ENCODE measurements around the gene GABRR1.
"Not testable (repeated sequence)": the region's sequence is repeated elsewhere in the genome, so short reads cannot be mapped to it uniquely, and the experiment has no call there.

The GABRR1 gene

DNA sequence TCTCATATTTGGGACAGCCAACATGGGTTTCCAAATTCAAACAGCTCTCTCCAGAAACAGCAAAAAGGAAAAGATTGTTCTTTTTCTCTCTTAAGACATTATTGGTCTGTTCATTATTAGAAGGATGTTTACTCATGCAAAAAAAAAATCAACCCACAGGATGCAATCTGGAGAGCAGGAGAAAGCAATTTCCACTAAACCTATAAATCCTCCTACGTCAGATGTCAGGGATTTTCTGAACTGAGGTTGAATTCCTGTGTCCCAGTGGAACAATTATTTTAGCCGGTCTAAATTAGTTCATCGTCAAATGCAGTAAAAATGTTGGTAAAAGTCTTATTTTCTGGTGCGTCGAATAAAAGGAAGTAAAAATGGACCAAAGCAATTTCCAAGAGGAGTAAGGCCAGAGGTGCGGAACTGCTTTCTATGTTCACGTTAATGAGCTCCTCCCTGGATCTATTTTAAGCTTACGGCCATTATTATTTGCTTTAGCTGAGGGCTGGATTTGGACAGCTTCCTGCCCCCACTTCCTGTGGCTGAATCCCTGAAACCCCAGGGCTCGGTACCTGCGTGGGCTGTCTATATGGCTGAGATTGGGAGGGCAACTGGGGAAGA is at the start of gene GABRR1:
TSS of gene GABRR1 (minus strand) at position 60 of the 612 bp plus-strand sequence. CDS start at position 24, 36 bp downstream.
- DNase-seq, result no peak

DNA sequence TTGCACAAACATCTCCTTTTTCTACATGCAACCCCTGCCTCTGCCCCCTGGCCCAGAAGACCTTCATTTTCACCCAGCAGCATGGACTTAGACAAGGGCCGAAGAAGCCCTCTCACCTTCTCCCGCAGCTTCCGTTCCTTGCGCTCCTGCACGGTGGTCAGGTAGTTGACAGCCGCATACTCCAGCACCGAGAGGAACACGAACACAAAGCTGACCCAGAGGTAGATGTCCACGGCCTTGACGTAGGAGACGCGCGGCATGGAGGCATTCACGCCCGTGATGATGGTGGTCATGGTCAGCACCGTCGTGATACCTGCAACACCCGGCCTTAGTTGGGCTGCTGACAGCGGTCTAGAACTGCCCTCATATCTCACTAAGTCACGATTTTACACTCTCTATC is 47.1 kb upstream of the GABRR1 start:
- DNase-seq, result no peak

DNA sequence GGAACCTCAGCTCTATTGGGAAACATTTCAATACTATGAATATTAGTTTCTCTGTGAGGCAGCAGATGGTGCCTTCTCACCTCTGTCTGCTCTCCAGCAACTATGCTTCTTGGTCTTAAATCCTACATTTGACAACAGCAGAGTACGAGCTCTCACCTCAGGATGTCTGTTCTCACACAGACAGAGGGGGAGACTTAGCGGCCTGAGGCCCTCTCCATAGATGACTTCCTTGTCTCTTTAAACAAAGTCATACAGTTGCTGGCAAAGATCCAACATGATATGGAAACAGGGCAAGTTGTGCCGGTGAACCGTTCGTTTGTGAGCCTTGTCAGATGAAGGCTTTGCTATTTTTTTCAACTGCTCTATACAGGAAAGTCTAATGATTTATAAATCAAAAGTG is 43.7 kb upstream of the GABRR1 start:
- DNase-seq, result peak; percentile 13

DNA sequence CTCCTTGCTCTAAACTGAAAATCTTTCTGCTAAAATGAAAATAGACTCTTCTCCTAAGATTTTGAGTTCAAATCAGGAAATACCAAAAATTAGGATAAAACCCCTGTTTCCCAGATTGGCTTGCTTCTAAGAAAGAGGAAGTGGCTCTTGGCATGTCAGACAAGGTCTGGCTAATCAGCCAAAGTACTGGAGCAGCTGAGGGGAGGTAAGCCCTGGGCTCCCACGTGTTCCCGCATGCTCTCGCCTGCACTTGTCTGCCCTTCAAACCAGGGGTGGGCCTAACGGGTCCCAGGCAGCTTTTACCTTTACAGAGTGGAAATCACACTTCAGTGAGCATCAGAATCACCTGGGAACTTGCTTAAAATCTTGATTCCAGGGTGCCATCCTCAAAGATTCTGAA is 43.2 kb upstream of the GABRR1 start:
- DNase-seq, result no peak

DNA sequence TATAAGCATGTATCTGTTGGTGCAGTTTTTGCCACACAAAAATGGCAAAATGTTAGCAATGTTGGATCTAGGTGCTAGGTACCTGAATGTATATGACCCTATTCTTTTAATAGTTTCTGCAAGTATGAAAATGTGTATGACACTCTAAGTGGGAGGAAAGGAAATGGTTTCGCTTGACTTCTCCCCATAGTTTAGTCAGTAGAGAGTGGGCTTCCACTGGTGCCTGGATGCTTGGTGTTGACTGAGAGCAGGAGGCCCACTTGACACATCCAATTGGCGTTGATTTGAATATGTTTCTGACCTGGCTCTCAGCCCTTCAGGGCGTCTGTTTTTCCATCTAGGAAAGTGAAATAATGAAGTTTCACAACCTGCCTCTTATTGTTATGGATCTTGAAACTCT is 41.8 kb upstream of the GABRR1 start:
- no peak for DNase-seq

DNA sequence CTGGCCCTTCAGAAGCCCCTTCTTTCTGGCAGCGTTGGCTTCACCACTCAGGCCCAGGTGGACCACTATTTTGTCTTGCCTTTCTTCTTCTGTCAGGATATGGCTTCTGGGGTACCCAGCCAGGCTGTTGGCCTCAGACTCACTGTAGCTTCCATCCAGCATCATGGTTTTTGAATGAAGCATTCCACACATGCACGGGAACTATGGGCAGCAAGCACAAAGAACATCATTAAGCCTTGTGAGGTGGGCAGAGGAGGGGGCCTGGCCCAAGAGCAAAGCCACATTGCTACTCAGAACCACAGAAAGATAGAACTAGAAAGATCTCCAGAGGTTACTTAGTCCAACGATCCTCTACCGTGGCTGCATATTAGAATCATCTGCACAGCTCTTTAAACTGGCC is 40.6 kb upstream of the GABRR1 start:
- no peak for DNase-seq

DNA sequence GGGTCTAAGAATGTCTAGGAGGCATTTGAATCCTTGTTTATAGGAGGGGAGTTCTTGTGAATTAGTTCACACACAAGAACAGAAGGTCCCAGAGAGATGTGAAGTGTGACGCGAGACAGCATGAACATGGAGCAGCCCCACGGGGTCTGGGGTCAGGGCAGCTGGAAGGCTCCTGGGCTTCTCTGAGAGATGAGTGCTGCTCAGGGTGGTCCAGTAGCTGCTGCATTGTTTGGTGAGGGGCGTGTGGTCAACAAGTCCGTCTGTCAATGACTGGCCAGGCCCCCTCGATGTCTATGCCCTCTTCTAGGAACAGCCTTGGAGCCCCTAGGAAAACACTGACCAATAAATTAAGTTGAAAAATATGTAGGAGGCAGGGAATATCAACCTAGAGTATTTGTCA is 40.2 kb upstream of the GABRR1 start:
- no peak for DNase-seq

DNA sequence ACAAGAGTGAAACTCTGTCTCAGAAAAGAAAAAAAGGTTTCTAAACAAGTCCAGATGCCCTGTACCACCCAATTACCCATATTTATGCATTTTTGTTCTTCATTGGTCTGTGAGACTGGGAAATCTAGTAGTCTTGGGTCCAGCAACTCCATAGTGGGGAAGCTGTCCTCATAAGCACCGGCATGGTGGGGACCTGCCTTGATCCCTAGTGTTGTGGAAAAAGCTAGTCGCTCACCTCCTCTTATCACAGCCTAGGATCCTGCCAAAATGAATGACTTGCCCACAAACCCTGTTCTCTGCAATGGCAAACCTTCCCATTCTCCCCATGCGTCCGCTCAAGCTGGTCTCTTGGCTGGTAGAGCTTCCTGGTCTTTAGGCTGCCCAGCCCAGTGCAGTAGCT is 38.3 kb upstream of the GABRR1 start:
- no peak for DNase-seq

DNA sequence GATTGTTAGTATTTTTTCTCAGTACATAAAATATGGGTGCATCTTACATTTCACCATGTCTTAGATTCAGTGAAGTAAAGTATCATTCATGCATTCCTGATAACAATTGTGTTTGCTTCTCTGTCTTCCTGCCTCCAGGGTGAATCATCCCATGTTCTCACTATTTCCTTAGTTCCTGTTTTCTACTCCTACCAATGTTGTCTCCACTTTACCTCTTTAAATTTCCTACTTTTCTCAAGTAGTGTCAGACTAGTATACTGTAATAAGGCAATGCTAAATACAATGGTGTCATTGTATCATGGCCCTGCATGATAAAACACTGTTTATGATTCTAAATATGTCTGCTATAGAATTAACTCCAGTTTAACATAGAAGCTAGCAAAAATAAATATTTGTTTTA is 37.4 kb upstream of the GABRR1 start:
- no peak for DNase-seq

DNA sequence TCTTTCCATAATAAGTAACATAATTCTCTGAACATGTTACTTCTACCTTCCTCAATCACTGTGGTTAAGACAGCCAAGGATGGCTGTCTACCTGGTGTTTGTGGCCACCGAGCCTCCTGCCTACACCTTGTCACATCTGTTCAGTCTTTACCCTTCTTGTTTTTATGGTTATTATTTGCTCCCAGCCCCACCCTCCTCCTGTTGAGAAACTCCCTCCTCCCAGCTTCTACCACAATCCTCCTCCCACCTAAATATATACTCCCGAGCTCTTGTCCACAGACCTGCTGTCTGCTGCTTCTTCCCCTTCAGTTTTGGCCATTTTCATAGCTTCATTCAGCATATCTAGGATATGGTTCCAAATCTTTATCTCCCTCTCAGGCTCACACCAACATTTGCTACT is 35.7 kb upstream of the GABRR1 start:
- DNase-seq, result no peak

DNA sequence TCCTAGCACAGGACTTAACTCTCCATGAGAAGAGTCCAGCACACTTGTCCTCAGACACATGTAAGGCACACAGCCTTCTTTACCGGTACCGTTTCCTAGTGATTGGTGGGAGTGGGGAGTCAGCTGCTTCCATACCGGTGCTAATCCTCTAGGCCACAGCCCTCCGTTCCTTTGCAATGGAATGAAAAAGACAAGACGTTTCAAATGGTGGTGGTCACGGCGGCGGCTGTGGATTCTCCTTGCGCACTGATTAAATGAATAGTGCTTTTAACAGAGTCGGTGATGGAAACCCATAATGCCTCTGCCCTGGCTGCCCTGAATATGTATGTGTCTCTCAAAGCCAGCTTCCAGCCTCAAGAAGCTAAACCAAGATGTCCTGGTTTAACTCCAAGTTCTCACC is 34.8 kb upstream of the GABRR1 start:
- DNase-seq, result no peak

DNA sequence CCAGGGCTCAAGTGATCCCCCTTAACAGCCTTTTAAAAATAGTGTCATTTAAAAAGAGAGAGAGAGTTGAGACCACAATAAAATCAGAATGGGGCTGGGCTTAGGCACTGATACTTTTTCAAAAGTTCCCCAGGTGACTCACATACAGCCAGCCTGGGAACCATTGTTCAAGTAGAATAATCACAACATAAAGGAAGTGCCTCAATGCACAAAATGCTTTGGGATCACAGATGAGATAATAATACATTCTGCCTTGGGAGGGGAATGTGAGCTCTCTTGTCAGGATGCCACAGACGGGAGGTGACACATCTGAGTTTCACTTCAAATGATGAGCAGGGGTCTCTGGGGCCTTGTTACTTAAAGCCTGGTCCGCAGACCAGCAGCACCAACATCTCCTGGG is 34.0 kb upstream of the GABRR1 start:
- no peak for DNase-seq

DNA sequence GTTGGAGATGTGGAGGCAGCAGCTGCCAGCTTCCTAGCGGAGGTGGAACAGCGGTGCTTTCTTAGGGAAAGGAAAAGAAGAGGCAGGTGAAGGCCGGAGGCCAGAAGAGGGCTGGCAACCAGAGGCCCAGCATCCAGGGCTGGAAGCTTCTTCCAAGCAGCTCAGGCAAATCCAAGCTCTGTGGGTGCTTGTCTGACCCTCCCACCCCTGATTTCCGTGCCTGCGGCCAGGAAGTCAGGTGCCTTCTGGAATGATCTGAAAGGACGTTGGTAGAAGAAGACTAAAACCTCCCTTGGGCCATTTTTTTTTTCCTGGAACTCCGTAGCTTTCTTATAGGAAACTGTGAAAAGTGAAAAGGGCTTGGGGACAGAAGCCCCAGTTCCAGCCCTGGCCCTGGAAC is 33.1 kb upstream of the GABRR1 start:
- DNase-seq, result no peak

DNA sequence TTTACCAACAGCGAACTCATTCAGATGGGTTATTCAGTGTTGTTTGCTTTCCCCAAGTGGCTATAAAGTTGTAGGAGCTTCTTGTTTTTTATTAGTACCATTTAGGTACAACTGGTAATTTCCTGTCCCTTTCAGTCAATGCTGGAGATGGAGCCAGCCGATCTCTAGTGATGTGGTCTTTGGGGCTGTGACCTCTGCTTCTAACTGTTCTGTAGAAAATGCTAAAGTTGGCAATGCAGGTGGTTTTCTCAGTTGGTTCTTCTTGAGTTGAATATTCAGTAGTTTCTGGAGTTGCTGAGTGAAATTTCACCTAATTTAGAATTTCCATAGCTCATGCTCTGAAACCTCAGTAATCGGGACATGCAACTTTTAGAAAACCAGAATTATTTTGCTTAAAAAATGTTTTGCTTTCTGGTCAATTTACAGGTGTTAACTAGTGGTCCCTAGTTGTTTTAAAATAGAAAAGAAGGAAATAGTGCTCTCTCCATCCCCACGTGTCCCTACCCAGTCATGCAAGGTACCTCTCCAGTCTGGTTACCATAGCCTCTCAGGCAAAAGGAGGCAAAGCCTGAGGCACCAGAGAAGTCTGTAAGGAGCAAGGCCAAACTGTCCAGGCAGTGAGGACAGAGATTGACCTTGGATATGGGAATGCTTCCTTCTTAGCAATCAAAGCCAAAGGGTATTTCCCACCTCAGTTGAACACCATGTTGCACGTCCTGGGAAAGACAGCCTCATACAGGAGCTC is 27.3 kb upstream of the GABRR1 start:
- no peak for DNase-seq

DNA sequence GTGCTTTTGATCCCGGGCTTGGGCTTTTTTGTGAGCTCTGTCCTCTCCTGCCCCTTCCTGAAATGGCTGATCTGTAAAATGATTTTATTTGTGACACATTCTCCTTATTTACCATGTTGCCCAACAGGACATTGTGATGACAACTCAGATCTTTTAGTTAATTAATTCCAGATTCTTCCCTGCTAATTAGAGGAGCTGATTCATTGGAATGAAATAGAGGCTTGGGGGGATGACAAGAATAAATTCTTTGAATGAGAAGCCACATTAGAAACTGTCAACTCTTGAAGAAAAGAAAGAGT is 26.1 kb upstream of the GABRR1 start:
- DNase-seq, result no peak

DNA sequence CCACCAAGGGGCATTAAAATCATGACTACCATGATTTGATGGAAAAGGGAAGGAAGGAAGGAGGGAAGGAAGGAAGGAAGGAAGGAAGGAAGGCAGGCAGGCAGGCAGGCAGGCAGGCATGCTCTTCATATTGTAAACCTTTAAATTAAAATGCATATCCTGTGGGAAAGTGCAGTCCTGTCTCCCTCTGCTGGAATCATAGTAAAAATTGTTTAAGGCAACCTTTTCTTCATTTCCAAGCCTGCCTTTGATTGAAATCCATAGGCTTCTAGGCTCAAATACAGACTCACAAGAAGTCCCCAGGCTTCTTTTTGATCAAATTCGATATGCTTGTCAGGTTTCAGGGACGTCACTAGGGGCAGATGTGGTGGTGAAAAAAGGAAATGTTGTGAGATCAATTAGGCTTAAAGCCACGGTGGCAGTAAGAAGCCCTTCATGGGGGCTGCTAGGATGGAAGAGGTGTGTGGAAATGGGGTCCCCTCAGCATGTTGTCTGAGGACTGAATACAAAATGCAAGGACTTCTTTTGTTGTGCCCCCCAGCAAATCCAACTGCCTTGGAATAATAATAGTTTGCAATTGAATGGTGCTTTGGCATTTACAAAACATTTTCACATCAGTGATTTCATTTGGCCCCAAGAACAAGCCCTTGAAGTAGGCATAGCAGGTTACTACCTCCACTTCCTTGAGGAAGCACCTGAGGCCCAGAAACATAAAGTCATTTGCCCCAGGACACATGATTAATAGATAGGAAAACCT is 25.6 kb upstream of the GABRR1 start:
- DNase-seq, result peak; percentile 29

DNA sequence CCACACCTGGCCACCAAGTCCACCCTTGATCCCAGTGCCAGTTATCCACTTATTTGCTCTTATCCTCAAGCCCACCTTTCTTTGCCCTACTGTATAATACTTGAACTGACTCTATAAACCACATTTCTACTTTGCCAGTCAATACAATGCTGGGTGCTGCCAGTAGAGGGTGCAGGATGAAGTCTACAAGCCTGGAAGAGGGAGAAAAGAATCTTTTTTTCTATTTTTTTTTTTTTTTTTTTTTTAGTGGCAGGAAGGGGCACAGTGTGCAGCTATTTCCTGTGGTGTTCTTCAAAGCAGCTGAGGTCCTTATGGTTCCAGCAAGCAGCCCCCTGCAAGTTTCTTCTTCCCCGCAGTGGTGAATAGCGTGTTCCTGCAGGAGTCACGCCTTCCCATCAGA is 22.2 kb upstream of the GABRR1 start:
- no peak for DNase-seq

DNA sequence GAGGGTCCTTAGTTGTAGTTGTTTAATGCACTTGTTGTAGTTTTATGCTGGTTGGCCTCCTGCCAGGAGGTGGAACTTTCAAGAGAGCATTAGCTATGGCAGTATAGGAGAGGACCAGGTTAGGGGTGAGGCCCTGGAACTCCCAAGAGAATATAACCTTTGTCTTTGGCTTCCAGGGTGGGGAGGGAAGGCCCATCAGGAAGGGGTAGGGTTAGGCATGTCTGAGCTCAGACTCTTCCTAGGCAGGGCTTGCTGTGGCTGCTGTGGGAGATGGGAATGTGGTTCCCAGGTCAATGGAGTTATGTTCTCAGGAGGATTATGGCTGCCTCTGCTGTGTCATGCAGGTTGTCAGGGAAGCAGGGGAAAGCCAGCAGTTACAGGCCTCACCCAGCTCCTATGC is 20.0 kb upstream of the GABRR1 start:
- no peak for DNase-seq

DNA sequence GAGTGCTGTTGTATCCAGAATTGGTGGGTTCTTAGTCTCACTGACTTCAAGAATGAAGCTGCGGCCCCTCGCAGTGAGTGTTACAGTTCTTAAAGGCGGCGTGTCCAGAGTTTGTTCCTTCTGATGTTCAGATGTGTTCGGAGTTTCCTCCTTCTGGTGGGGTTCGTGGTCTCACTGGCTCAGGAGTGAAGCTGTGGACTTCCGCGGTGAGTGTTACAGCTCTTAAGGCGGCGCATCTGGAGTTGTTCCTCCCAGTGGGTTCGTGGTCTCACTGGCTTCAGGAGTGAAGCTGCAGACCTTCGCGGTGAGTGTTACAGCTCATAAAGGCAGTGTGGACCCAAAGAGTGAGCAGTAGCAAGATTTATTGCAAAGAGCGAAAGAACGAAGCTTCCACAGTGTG is 16.4 kb upstream of the GABRR1 start:
- not testable (repeated sequence) for DNase-seq

DNA sequence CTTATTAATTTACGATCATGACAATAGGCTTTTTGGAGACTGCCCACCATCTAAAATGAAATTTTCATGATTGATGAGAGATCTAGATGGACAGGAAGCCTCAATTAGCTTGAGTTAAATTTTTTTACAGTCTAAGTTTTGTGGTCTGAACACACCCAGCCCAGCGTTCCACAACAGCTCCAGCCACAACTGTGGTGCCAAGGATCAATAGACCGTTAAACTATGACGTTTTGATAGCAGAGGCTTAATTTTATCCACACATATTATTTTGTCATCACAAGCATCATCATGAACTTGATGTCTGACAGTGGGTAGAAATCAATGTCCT is 5.5 kb upstream of the GABRR1 start:
- no peak for DNase-seq

DNA sequence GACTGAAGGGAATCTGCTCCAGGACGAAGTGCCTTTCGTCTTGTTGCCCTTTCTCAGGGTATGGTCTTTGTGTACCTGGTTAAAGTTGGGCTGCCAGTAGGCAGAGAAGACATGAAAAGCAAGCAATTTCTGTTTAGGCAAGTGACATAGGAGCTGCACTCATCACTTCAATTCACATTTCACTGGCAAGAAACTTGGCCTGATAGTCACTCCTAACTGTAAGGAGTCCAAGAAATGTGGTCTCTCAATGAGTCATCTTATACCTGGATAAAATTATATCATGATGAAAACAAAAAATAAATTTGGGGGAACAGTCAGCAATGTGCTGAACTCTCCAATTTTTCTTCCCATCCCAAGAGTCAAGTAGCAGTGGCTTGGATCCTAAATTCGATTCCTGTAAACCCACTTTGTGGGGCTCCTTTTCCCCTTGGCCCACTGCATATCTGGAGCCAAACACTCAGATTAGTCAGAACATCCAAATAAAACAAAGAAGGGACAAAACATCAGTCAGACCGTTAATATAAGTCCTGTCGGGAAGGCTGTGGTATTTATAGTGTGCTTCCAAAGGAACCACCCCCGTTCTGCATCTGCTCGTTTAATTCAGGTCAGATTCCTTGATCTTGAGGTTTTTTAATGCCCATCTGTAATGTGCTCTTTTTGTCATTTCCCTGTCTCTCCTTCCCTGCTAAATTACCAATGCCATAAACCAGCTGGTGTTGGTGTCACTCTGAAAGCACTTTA is 5.0 kb upstream of the GABRR1 start:
- DNase-seq, result peak; percentile 8

DNA sequence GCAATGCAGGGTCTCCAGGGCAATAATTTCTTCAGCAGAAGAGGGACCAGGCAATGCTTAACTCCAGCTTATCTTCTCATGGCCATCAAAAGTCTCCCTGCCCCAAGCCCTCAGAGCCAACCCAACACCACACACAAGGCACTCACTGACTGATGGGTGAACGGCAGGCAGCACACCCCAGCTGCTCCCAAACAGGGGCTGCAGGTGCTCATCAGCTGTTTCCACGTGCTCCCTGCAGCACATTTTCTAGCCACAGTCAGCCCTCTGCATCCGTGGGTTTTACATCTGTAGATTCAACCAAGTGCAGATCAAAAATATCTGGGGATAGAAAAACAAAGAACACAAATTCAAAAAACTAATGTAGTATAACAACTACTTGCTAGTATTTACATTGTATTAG is 4.0 kb upstream of the GABRR1 start:
- DNase-seq, result no peak

DNA sequence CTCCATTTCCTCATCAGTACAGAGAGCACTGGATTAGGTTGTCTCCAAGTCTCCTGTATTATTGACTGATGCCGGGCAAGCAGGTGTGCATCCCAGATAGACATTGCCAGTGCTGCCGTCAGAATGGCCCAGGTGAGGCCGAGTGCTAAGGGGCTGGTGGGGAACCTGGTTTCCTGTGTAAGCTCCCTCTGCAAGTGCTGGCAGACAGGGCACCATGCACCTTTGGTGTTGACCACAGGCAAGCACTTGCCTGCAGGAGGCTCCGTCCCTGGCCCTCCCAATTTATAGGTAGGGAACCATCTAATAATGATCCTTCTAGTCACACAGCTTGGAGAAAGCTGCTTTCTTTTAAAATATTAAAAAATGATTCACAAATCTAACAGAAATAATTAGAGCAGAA is 747 bp downstream of the GABRR1 start:
- DNase-seq, result no peak

DNA sequence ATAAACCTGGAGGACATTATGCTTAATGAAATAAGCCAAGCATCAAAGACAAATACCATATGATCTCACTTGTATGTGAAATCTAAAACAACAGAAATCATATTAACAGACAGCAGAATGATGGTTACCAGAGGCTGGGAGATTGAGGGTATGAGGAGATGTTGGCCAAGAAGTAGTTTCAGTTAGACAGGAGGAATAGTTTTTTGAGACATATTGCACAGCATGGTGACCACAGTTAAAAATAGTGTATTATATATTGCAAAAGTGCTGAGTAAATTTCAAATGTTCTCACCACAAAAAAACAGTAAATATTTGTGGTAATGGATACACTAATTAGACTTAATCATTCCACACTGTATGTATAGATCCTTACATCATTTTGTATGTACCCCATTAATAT is 1.8 kb downstream of the GABRR1 start:
- DNase-seq, result no peak

All from NCI-H2227 treated with DMSO at 0.1 percent for 48 hours (cell line).